Transverse colon (tissue), 4 donors: ENCODE data around the gene PSMB1. TPM values are rescaled to one million over a fixed set of nuclear protein-coding genes. Genes with fewer than 3 reads are reported as not detected.
"Not testable (repeated sequence)": the region's sequence is repeated elsewhere in the genome, so short reads cannot be mapped to it uniquely, and the experiment has no call there.

Experiments used
- DNase-seq: peaks from one replicate; pipeline ENCODE4 v3.0.0-alpha.2; 2019
- H3K27ac ChIP-seq, 4 donors: fragments of 200-600 bp; sonication (generic); 2 replicates each; pipeline ENCODE4 v1.5.1; 2016 to 2018; ENCODE audit warnings: inconsistent platforms in 4 of 4
- H3K27me3 ChIP-seq: fragments of 200-600 bp; sonication (generic); 2 replicates; pipeline ENCODE4 v1.5.1; 2017; ENCODE audit warnings: inconsistent platforms
- H3K36me3 ChIP-seq, 4 donors: fragments of 200-600 bp; sonication (generic); 2 replicates each; pipeline ENCODE4 v1.5.1; 2017 to 2019; ENCODE audit warnings: inconsistent platforms in 4 of 4
- H3K4me1 ChIP-seq, 4 donors: fragments of 200-600 bp; sonication (generic); 2 replicates each; pipeline ENCODE4 v1.5.1; 2017 to 2020; ENCODE audit warnings: inconsistent platforms in 4 of 4
- H3K4me3 ChIP-seq, 4 donors: fragments of 200-600 bp; sonication (generic); 1 replicate in 1 of 4; 2 replicates in 3 of 4; pipeline versions ENCODE4 v1.5.1 to v1.6.1; 2017 to 2019; ENCODE audit warnings: inconsistent platforms in 4 of 4
- H3K9me3 ChIP-seq, 2 donors: fragments of 200-600 bp; sonication (generic); 2 replicates each; pipeline ENCODE4 v1.5.1; 2017 to 2019; ENCODE audit warnings: inconsistent platforms in 2 of 2
- CTCF ChIP-seq, 5 experiments: fragments of 200-600 bp in 3 of 5; fragments of 450-650 bp in 2 of 5; sonication (generic) in 3 of 5; IDR thresholded peaks; 1 replicate in 2 of 5; 2 replicates in 3 of 5; pipeline ENCODE4 v1.5.1; 2016 to 2017; ENCODE audit warnings: antibody characterized with exemption in 5 of 5, inconsistent platforms in 3 of 5, mild to moderate bottlenecking in 2 of 5, moderate library complexity in 1 of 5
- EP300 ChIP-seq: sonication (generic); formaldehyde crosslinking; IDR thresholded peaks from one replicate; pipeline ENCODE4 v1.6.1; 2017; ENCODE audit warnings: antibody characterized with exemption, low read depth
- POLR2A ChIP-seq: fragments of 450-650 bp; IDR thresholded peaks from one replicate; pipeline ENCODE4 v1.6.1; 2016; ENCODE audit warnings: antibody characterized with exemption, mild to moderate bottlenecking, moderate library complexity
- POLR2AphosphoS5 ChIP-seq, 3 donors: sonication (generic); formaldehyde crosslinking; IDR thresholded peaks; one replicate each; pipeline ENCODE4 v1.6.1; 2016; ENCODE audit warnings: antibody characterized with exemption in 3 of 3
- WGBS, 2 donors: methylation state at CpG; one replicate each; pipeline ENCODE4 v1.1.5; 2018; ENCODE audit warnings: low coverage in 1 of 2; 5-methylcytosine and 5-hydroxymethylcytosine counted together
- in situ Hi-C, 4 donors: fragments of 200-750 bp; cut with MboI; loops; one replicate each; pipeline versions ENCODE4 v1.15.0 to v1.15.1; 2017; ENCODE audit warnings: low sequenced_read_pairs in 3 of 4, low pct_ligation_motif_present in 1 of 4, low pct_unique_long_range_greater_than_20kb in 1 of 4
- intact Hi-C: fragments of 100-400 bp; cut with DNase I; formaldehyde crosslinking; loops from one replicate; pipeline ENCODE4 v1.15.1; 2023; ENCODE audit warnings: low total_unique reads
- total RNA-seq, 4 donors: library from RNA; depleted of rRNA; stranded (reverse); fragments of >200 nt; gene quantifications; one replicate each; pipeline ENCODE4 v1.1.0, GENCODE V29; 2016

PSMB1 gene
- total RNA-seq, 4 donors from 2014 or later, result 39.2 to 152 (median 83.4) TPM

- Histone ChIP-seq H3K36me3 (peaks cover 0 to 20% (median 5%) of the 10 kb centered on the region in 4 donors), H3K9me3 (no peaks in the 10 kb centered on the region), H3K27me3 (no peaks in the 10 kb centered on the region), H3K4me1 (no peaks in the 10 kb centered on the region), H3K4me3 (no peak overlapping the region), H3K27ac (no peak overlapping the region)
- peak; percentile 67 for DNase-seq
- intact Hi-C loops, result loop anchor here (10.0 kb wide), 1 partner anchor 735 kb away; no protein-coding TSS in a partner anchor
- 49% methylated on average over 5 of the region's 5 CpGs; no CpG with 5 or more reads in 1 of the 2 donors for WGBS, 2 donors
- no peak for TF ChIP-seq POLR2A
- TF ChIP-seq CTCF (IDR thresholded peaks at IDR 0.05), result peak; percentile 71 to 87 (median 76)
- in situ Hi-C loops, result loop anchor here in 2 of 4 donors (10.0 kb wide), 2 partner anchors 705 to 1635 kb away; no protein-coding TSS in a partner anchor
These were observed 23.2 kb downstream of the PSMB1 start for GRCh38 chr6:170529839-170530469.

- in situ Hi-C loops, result loop anchor here in 2 of 4 donors (10.0 kb wide), 2 partner anchors 703 to 1633 kb away; no protein-coding TSS in a partner anchor
- H3K9me3 ChIP-seq, DNase-seq, H3K4me1 ChIP-seq, H3K4me3 ChIP-seq, H3K27ac ChIP-seq, H3K36me3 ChIP-seq, H3K27me3 ChIP-seq: not testable (repeated sequence)
- WGBS, 2 donors, result 86 to 94% methylated on average over 4 to 5 of the region's 5 CpGs
- intact Hi-C loops, result loop anchor here (10.0 kb wide), 1 partner anchor 733 kb away; no protein-coding TSS in a partner anchor
These were observed 25.1 kb downstream of the PSMB1 start for GRCh38 chr6:170527995-170528394.

- H3K36me3 ChIP-seq, result no peaks in the 10 kb centered on the region
- no peaks in the 10 kb centered on the region for H3K4me1 ChIP-seq
- in situ Hi-C loops, result loop anchor here in 2 of 4 donors (10.0 kb wide), 2 partner anchors 701 to 1631 kb away; no protein-coding TSS in a partner anchor
- no peak overlapping the region for H3K27ac ChIP-seq
- H3K4me3 ChIP-seq, result no peak overlapping the region
- no peak for TF ChIP-seq POLR2A
- TF ChIP-seq EP300, result no peak
- no peak for TF ChIP-seq CTCF (IDR thresholded peaks at IDR 0.05)
- no peak for TF ChIP-seq POLR2AphosphoS5 (IDR thresholded peaks at IDR 0.05)
- no peaks in the 10 kb centered on the region for H3K9me3 ChIP-seq
- intact Hi-C loops, result loop anchor here (10.0 kb wide), 1 partner anchor 731 kb away; no protein-coding TSS in a partner anchor
- H3K27me3 ChIP-seq, result no peaks in the 10 kb centered on the region
- 63 to 67% methylated on average over 7 of the region's 7 CpGs for WGBS, 2 donors
- no peak for DNase-seq
These were observed 27.3 kb downstream of the PSMB1 start for GRCh38 chr6:170525795-170526194.

- Histone ChIP-seq H3K4me3 (no peak overlapping the region), H3K9me3 (no peaks in the 10 kb centered on the region), H3K36me3 (no peaks in the 10 kb centered on the region), H3K27me3 (no peaks in the 10 kb centered on the region), H3K4me1 (no peaks in the 10 kb centered on the region), H3K27ac (no peak overlapping the region)
- intact Hi-C loops (loop anchor here (10.0 kb wide), 1 partner anchor 729 kb away; no protein-coding TSS in a partner anchor), in situ Hi-C loops (loop anchor here in 2 of 4 donors (10.0 kb wide), 2 partner anchors 699 to 1629 kb away; no protein-coding TSS in a partner anchor)
- no peak for DNase-seq
- WGBS, 2 donors, result 79% methylated on average over 5 of the region's 5 CpGs; no CpG with 5 or more reads in 1 of the 2 donors
- TF ChIP-seq POLR2AphosphoS5 (IDR thresholded peaks at IDR 0.05) (no peak), POLR2A (no peak), CTCF (IDR thresholded peaks at IDR 0.05) (no peak), EP300 (no peak)
These were observed 29.0 kb downstream of the PSMB1 start for GRCh38 chr6:170524172-170524502.
